ENCODE data around the gene SRRD. TPM values are rescaled to one million over a fixed set of nuclear protein-coding genes. Genes with fewer than 3 reads are reported as not detected.

SRRD gene
- total RNA-seq, 2 experiments from 2014 or later, result 23.1 to 33.0 TPM

DNA sequence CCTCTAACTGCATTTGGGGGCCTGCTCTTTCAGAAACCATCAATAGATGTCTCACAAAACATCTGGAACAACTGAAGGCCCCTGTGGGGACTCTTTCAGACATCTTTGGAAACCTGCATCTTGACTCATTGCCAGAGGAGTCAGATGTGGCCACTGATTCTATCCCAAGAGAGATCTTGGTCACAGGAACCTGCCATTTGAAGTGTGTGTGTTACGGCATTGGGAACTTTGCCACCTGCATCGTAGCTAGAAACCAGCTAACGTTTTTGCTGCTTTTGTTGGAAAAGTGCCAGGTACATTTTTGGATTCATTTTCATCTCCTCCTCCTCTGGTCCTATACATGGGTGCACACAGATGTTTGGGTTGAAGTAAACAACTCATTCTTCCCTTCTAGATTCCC is 4.3 kb downstream of the SRRD start:
- TF ChIP-seq, protein P1, sequence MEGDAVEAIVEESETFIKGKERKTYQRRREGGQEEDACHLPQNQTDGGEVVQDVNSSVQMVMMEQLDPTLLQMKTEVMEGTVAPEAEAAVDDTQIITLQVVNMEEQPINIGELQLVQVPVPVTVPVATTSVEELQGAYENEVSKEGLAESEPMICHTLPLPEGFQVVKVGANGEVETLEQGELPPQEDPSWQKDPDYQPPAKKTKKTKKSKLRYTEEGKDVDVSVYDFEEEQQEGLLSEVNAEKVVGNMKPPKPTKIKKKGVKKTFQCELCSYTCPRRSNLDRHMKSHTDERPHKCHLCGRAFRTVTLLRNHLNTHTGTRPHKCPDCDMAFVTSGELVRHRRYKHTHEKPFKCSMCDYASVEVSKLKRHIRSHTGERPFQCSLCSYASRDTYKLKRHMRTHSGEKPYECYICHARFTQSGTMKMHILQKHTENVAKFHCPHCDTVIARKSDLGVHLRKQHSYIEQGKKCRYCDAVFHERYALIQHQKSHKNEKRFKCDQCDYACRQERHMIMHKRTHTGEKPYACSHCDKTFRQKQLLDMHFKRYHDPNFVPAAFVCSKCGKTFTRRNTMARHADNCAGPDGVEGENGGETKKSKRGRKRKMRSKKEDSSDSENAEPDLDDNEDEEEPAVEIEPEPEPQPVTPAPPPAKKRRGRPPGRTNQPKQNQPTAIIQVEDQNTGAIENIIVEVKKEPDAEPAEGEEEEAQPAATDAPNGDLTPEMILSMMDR (conservative IDR thresholded peaks at IDR 0.05; ENCODE audit: low read length), result no peak
- no peak for TF ChIP-seq EZH2phosphoT487 (IDR thresholded peaks at IDR 0.05; ENCODE audit: borderline replicate concordance, low read depth, low read length)
- CTCF ChIA-PET (ENCODE audit: unreplicated experiment), result no interaction called here
- Histone ChIP-seq H3K4me1 (ENCODE audit: insufficient read depth, low read length, poor library complexity, severe bottlenecking) (peaks cover 32% of the 10 kb centered on the region), H4K20me1 (ENCODE audit: insufficient read depth, low read length) (peaks cover 7% of the 10 kb centered on the region; the same call in 1 of the 2 replicates), H3K79me2 (ENCODE audit: insufficient read depth, low read depth, low read length) (peaks cover 34% of the 10 kb centered on the region), H3K4me3 (ENCODE audit: low read depth, low read length, poor library complexity, severe bottlenecking) (no peak overlapping the region), H3K9me3 (ENCODE audit: low read length) (no peaks in the 10 kb centered on the region), H3K36me3 (ENCODE audit: insufficient read depth, low read length) (peaks cover 74% of the 10 kb centered on the region), H3K27ac (ENCODE audit: low read depth, low read length, poor library complexity, severe bottlenecking) (no peak overlapping the region), H3K9me2 (ENCODE audit: insufficient read depth, low read length) (no peaks in the 10 kb centered on the region), H3K4me2 (ENCODE audit: low read length) (no peak overlapping the region), H2AFZ (ENCODE audit: low read length) (no peak overlapping the region)
- no peak for DNase-seq (ENCODE audit: low spot score)
- POLR2A ChIA-PET, result no interaction called here
- intact Hi-C loops (cut with micrococcal nuclease; ENCODE audit: unreplicated experiment), result no loop called here
- no TSS peak for BruUV-seq (replicated peaks)

DNA sequence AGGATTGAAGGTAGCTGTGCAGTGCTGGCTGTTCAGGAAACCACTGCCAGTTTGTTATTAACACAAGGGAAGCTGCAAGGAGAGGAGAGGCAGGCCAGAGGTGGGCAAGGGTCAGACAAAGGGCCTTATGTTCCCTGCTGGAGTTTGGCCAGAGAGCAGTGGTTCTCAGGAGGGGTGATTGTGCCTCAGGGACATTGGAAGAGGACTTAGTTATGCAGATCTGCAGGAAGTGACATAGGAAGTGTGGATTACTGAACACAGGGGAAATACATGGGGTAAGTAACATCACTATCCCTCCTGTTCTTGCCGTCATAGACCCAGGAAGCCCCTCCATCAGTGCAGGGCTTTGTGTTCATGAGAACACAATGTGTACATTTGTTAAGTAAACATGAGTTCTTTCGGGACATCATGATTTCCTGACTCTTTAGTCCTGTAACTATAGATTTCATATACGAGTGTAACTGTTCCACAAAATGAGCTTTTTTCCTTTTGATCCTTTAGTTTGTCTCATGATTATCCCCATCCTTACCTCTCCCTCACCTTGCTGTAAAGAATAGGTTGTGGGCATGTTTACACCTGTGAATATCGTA is 5.9 kb downstream of the SRRD start:
- BruUV-seq (replicated peaks), result no TSS peak
- POLR2A ChIA-PET, result interaction anchor here (0.6 kb wide), 1 partner anchor 50 kb away, joined by 3 read pairs; no protein-coding TSS in a partner anchor
- Histone ChIP-seq H3K27ac (ENCODE audit: low read depth, low read length, poor library complexity, severe bottlenecking) (no peak overlapping the region), H3K4me2 (ENCODE audit: low read length) (no peak overlapping the region), H3K4me1 (ENCODE audit: insufficient read depth, low read length, poor library complexity, severe bottlenecking) (peaks cover 31% of the 10 kb centered on the region), H3K9me3 (ENCODE audit: low read length) (no peaks in the 10 kb centered on the region), H3K79me2 (ENCODE audit: insufficient read depth, low read depth, low read length) (peaks cover 23% of the 10 kb centered on the region), H4K20me1 (ENCODE audit: insufficient read depth, low read length) (peaks cover 7% of the 10 kb centered on the region; the same call in 1 of the 2 replicates), H2AFZ (ENCODE audit: low read length) (no peak overlapping the region), H3K36me3 (ENCODE audit: insufficient read depth, low read length) (peaks cover 89% of the 10 kb centered on the region), H3K4me3 (ENCODE audit: low read depth, low read length, poor library complexity, severe bottlenecking) (no peak overlapping the region), H3K9me2 (ENCODE audit: insufficient read depth, low read length) (no peaks in the 10 kb centered on the region)
- CTCF ChIA-PET (ENCODE audit: unreplicated experiment), result no interaction called here
- TF ChIP-seq, protein P1 (conservative IDR thresholded peaks at IDR 0.05; ENCODE audit: low read length), result no peak
- TF ChIP-seq EZH2phosphoT487 (IDR thresholded peaks at IDR 0.05; ENCODE audit: borderline replicate concordance, low read depth, low read length), result no peak
- intact Hi-C loops (cut with micrococcal nuclease; ENCODE audit: unreplicated experiment), result no loop called here
- no peak for DNase-seq (ENCODE audit: low spot score)

DNA sequence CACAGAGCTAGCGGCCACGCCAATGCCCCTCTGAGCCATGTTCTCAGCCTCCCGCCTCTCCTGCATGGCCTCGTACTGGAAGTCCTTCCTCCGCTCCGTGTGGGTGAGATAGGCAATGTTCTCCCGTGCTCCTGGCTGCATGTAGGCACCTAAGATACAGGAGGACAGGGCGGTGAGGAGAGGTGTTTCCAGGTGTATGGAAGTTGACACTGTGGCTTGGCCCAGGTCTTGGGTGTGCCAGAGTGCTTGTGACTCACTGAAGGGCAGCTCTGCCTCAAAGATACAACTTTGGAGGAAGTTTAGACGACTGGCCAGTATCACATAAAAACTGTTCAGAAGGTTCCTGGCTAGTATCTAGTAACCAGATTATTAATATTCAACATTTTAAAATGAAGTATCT is 8.5 kb downstream of the SRRD start:
- intact Hi-C loops (cut with micrococcal nuclease; ENCODE audit: unreplicated experiment), result no loop called here
- BruUV-seq (replicated peaks), result no TSS peak

More for the DNA sequence above, 8.5 kb downstream of the SRRD start:
- Histone ChIP-seq H3K4me1 (ENCODE audit: insufficient read depth, low read length, poor library complexity, severe bottlenecking) (peaks cover 11% of the 10 kb centered on the region), H3K27ac (ENCODE audit: low read depth, low read length, poor library complexity, severe bottlenecking) (no peak overlapping the region), H2AFZ (ENCODE audit: low read length) (no peak overlapping the region), H3K4me2 (ENCODE audit: low read length) (no peak overlapping the region), H3K9me2 (ENCODE audit: insufficient read depth, low read length) (no peaks in the 10 kb centered on the region), H3K9me3 (ENCODE audit: low read length) (no peaks in the 10 kb centered on the region), H3K36me3 (ENCODE audit: insufficient read depth, low read length) (peaks cover 100% of the 10 kb centered on the region), H4K20me1 (ENCODE audit: insufficient read depth, low read length) (no peaks in the 10 kb centered on the region), H3K79me2 (ENCODE audit: insufficient read depth, low read depth, low read length) (no peaks in the 10 kb centered on the region), H3K4me3 (ENCODE audit: low read depth, low read length, poor library complexity, severe bottlenecking) (no peak overlapping the region)
- ChIA-PET CTCF (ENCODE audit: unreplicated experiment) (no interaction called here), POLR2A (interaction anchor here (0.9 kb wide), 1 partner anchor 8 kb away, joined by 4 read pairs; the partner anchor contains the start of genes HPS4 and SRRD)
- DNase-seq (ENCODE audit: low spot score), result no peak
- TF ChIP-seq, protein P1 (conservative IDR thresholded peaks at IDR 0.05; ENCODE audit: low read length), result no peak
- TF ChIP-seq EZH2phosphoT487 (IDR thresholded peaks at IDR 0.05; ENCODE audit: borderline replicate concordance, low read depth, low read length), result no peak

All from OCI-LY7 (cell line).